Large intestine (tissue), 3 donors: ENCODE measurements around the gene LRIG3. TPM values are rescaled to one million over a fixed set of nuclear protein-coding genes. Genes with fewer than 3 reads are reported as not detected.
"Not testable (repeated sequence)": the region's sequence is repeated elsewhere in the genome, so short reads cannot be mapped to it uniquely, and the experiment has no call there.

Experiments
- DNase-seq, 2 donors: peaks; one replicate each; pipeline versions ENCODE4 v3.0.0 to v3.0.0-alpha.2; 2013
- H3K27ac ChIP-seq: one replicate; pipeline ENCODE4 v1.5.1; 2013; ENCODE audit warnings: low read length
- H3K27me3 ChIP-seq: 2 replicates; pipeline ENCODE4 v1.6.1; 2013; ENCODE audit warnings: low read length; ENCODE audit not compliant: control insufficient read depth, insufficient read depth
- H3K36me3 ChIP-seq: 2 replicates; pipeline ENCODE4 v1.6.1; 2013; ENCODE audit warnings: low read length; ENCODE audit not compliant: control insufficient read depth, insufficient read depth
- H3K4me1 ChIP-seq: one replicate; pipeline ENCODE4 v1.6.1; 2013; ENCODE audit warnings: low read length; ENCODE audit not compliant: control insufficient read depth, insufficient read depth
- H3K4me3 ChIP-seq: one replicate; pipeline ENCODE4 v1.5.1; 2013; ENCODE audit warnings: low read length
- H3K9me3 ChIP-seq: one replicate; pipeline ENCODE4 v1.6.1; 2013; ENCODE audit warnings: mild to moderate bottlenecking, low read depth, low read length, moderate library complexity; ENCODE audit not compliant: control insufficient read depth
- WGBS: methylation state at CpG from one replicate; pipeline ENCODE4 v1.1.5; 2013; ENCODE audit warnings: low lambda C conversion rate; ENCODE audit not compliant: insufficient coverage; 5-methylcytosine and 5-hydroxymethylcytosine counted together
- polyA plus RNA-seq: library from polyadenylated mRNA; unstranded; fragments of 120-200 nt; gene quantifications from one replicate; pipeline ENCODE4 v1.2.1, GENCODE V29; 2013

LRIG3 gene
- polyA plus RNA-seq, 1 donor: 38.9 TPM

GRCh38 chr12:58957298-58957697 lies 37.0 kb upstream of the LRIG3 start:
- 100% methylated on average over 1 of the region's 4 CpGs for WGBS

GRCh38 chr12:58955849-58956248 lies 35.5 kb upstream of the LRIG3 start:
- no peak overlapping the region for H3K4me3 ChIP-seq
- peaks cover 4% of the 10 kb centered on the region for H3K4me1 ChIP-seq
- no peaks in the 10 kb centered on the region for H3K36me3 ChIP-seq
- WGBS: no CpG with 5 or more reads among the region's 1 CpG
- no peak for DNase-seq
- no peaks in the 10 kb centered on the region for H3K9me3 ChIP-seq
- H3K27ac ChIP-seq: no peak overlapping the region
- H3K27me3 ChIP-seq: no peaks in the 10 kb centered on the region

More at GRCh38 chr12:58957298-58957697, 37.0 kb upstream of the LRIG3 start:
- no peaks in the 10 kb centered on the region for H3K9me3 ChIP-seq
- H3K36me3 ChIP-seq: no peaks in the 10 kb centered on the region
- H3K27ac ChIP-seq: no peak overlapping the region
- H3K4me1 ChIP-seq: no peaks in the 10 kb centered on the region
- no peak for DNase-seq
- no peak overlapping the region for H3K4me3 ChIP-seq
- H3K27me3 ChIP-seq: no peaks in the 10 kb centered on the region

GRCh38 chr12:58954002-58954401 lies 33.7 kb upstream of the LRIG3 start:
- Histone ChIP-seq H3K4me3 (no peak overlapping the region), H3K36me3 (no peaks in the 10 kb centered on the region), H3K27me3 (no peaks in the 10 kb centered on the region), H3K9me3 (no peaks in the 10 kb centered on the region), H3K27ac (no peak overlapping the region), H3K4me1 (peaks cover 11% of the 10 kb centered on the region)
- DNase-seq: no peak
- 100% methylated on average over 1 of the region's 3 CpGs for WGBS

GRCh38 chr12:58950739-58951100 lies 30.4 kb upstream of the LRIG3 start:
- no peak for DNase-seq
- Histone ChIP-seq H3K9me3 (peaks cover 4% of the 10 kb centered on the region), H3K4me1 (peaks cover 11% of the 10 kb centered on the region), H3K36me3 (no peaks in the 10 kb centered on the region), H3K4me3 (no peak overlapping the region), H3K27ac (peak overlapping the region; percentile 79), H3K27me3 (no peaks in the 10 kb centered on the region)
- no CpG with 5 or more reads among the region's 2 CpGs for WGBS

- no CpG with 5 or more reads among the region's 11 CpGs for WGBS
- peak; percentile 79 to 87 for DNase-seq
- H3K4me3 ChIP-seq, H3K36me3 ChIP-seq, H3K9me3 ChIP-seq, H3K27me3 ChIP-seq: not testable (repeated sequence)
- Histone ChIP-seq H3K4me1 (peaks cover 11% of the 10 kb centered on the region), H3K27ac (peak overlapping the region; percentile 79)
Observed at GRCh38 chr12:58949954-58950738, 29.8 kb upstream of the LRIG3 start.

- no CpG with 5 or more reads among the region's 3 CpGs for WGBS
- H3K27ac ChIP-seq: no peak overlapping the region
- no peaks in the 10 kb centered on the region for H3K27me3 ChIP-seq
- DNase-seq: peak in 1 of 2 donors; percentile 52
- no peak overlapping the region for H3K4me3 ChIP-seq
- no peaks in the 10 kb centered on the region for H3K36me3 ChIP-seq
- H3K4me1 ChIP-seq: peaks cover 4% of the 10 kb centered on the region
- H3K9me3 ChIP-seq: no peaks in the 10 kb centered on the region
Observed at GRCh38 chr12:58943079-58943478, 22.8 kb upstream of the LRIG3 start.

GRCh38 chr12:58942345-58942744 lies 22.0 kb upstream of the LRIG3 start:
- no CpG with 5 or more reads among the region's 2 CpGs for WGBS
- Histone ChIP-seq H3K27ac (no peak overlapping the region), H3K36me3 (no peaks in the 10 kb centered on the region), H3K4me3 (no peak overlapping the region), H3K9me3 (no peaks in the 10 kb centered on the region), H3K27me3 (no peaks in the 10 kb centered on the region), H3K4me1 (peaks cover 4% of the 10 kb centered on the region)
- no peak for DNase-seq

- no peaks in the 10 kb centered on the region for H3K27me3 ChIP-seq
- H3K36me3 ChIP-seq: no peaks in the 10 kb centered on the region
- no peak for DNase-seq
- 100% methylated on average over 1 of the region's 6 CpGs for WGBS
- peaks cover 4% of the 10 kb centered on the region for H3K4me1 ChIP-seq
- H3K4me3 ChIP-seq: no peak overlapping the region
- H3K9me3 ChIP-seq: no peaks in the 10 kb centered on the region
- H3K27ac ChIP-seq: no peak overlapping the region
Observed at GRCh38 chr12:58939399-58940100, 19.2 kb upstream of the LRIG3 start.

GRCh38 chr12:58938440-58938839 lies 18.1 kb upstream of the LRIG3 start:
- H3K27me3 ChIP-seq: no peaks in the 10 kb centered on the region
- no peaks in the 10 kb centered on the region for H3K9me3 ChIP-seq
- DNase-seq: no peak
- H3K4me1 ChIP-seq: peaks cover 4% of the 10 kb centered on the region
- no peak overlapping the region for H3K27ac ChIP-seq
- H3K4me3 ChIP-seq: no peak overlapping the region
- WGBS: 86% methylated on average over 2 of the region's 2 CpGs
- H3K36me3 ChIP-seq: no peaks in the 10 kb centered on the region

- no peak for DNase-seq
- Histone ChIP-seq H3K9me3 (no peaks in the 10 kb centered on the region), H3K27me3 (no peaks in the 10 kb centered on the region), H3K4me1 (no peaks in the 10 kb centered on the region), H3K36me3 (no peaks in the 10 kb centered on the region), H3K4me3 (no peak overlapping the region), H3K27ac (no peak overlapping the region)
- WGBS: no CpG with 5 or more reads among the region's 3 CpGs
Observed at GRCh38 chr12:58934528-58934927, 14.2 kb upstream of the LRIG3 start.
